IPS DF 6.9 (cell line): Measurements from ENCODE around the gene VGLL2.

Experiments used
- DNase-seq: peaks from one replicate; pipeline ENCODE4 v3.0.0-alpha.2; 2013; ENCODE audit warnings: low read depth, low spot score
- H3K27ac ChIP-seq: one replicate; pipeline ENCODE4 v1.5.1; 2013; ENCODE audit warnings: low read length, control low read depth
- H3K27me3 ChIP-seq: 2 replicates; pipeline ENCODE4 v1.6.1; 2013; ENCODE audit warnings: mild to moderate bottlenecking, low read length; ENCODE audit not compliant: control insufficient read depth, insufficient read depth
- H3K36me3 ChIP-seq: 2 replicates; pipeline ENCODE4 v1.6.1; 2013; ENCODE audit warnings: low read length; ENCODE audit not compliant: control insufficient read depth, insufficient read depth
- H3K4me1 ChIP-seq: 2 replicates; pipeline ENCODE4 v1.6.1; 2013; ENCODE audit warnings: low read length; ENCODE audit not compliant: control insufficient read depth, insufficient read depth
- H3K4me3 ChIP-seq: 2 replicates; pipeline ENCODE4 v1.5.1; 2013; ENCODE audit warnings: mild to moderate bottlenecking, low read length
- H3K9me3 ChIP-seq: 2 replicates; pipeline ENCODE4 v1.6.1; 2013; ENCODE audit warnings: low read length, inconsistent platforms; ENCODE audit not compliant: control insufficient read depth, insufficient read depth
- WGBS: extraction: QIAGEN DNeasy Blood & Tissue Kit; methylation state at CpG from one replicate; pipeline ENCODE4 v1.1.7; 2013; ENCODE audit warnings: mixed read lengths, missing lambda C conversion rate; ENCODE audit not compliant: insufficient read length, insufficient coverage; 5-methylcytosine and 5-hydroxymethylcytosine counted together

The VGLL2 gene

GRCh38 chr6:117288083-117288715, 22.8 kb downstream of the VGLL2 start:
- H3K27me3 ChIP-seq = no peaks in the 10 kb centered on the region
- H3K27ac ChIP-seq = no peak overlapping the region
- H3K4me1 ChIP-seq = no peaks in the 10 kb centered on the region
- H3K36me3 ChIP-seq = no peaks in the 10 kb centered on the region
- DNase-seq = no peak
- WGBS = no CpG with 5 or more reads among the region's 3 CpGs
- H3K4me3 ChIP-seq = no peak overlapping the region
- H3K9me3 ChIP-seq = no peaks in the 10 kb centered on the region

- no peak for DNase-seq
- no peaks in the 10 kb centered on the region for H3K4me1 ChIP-seq
- no CpG with 5 or more reads among the region's 3 CpGs for WGBS
- no peaks in the 10 kb centered on the region for H3K36me3 ChIP-seq
- no peaks in the 10 kb centered on the region for H3K9me3 ChIP-seq
- no peak overlapping the region for H3K27ac ChIP-seq
- no peaks in the 10 kb centered on the region for H3K27me3 ChIP-seq
- no peak overlapping the region for H3K4me3 ChIP-seq
Observed at GRCh38 chr6:117290173-117290846, 25.0 kb downstream of the VGLL2 start.

- Histone ChIP-seq H3K27me3 (no peaks in the 10 kb centered on the region), H3K4me3 (no peak overlapping the region), H3K4me1 (no peaks in the 10 kb centered on the region), H3K9me3 (no peaks in the 10 kb centered on the region), H3K36me3 (no peaks in the 10 kb centered on the region), H3K27ac (no peak overlapping the region)
- no CpG with 5 or more reads among the region's 3 CpGs for WGBS
- DNase-seq = no peak
Observed at GRCh38 chr6:117298941-117299340, 33.6 kb downstream of the VGLL2 start.

GRCh38 chr6:117303323-117303722, 38.0 kb downstream of the VGLL2 start:
- DNase-seq = no peak
- Histone ChIP-seq H3K4me3 (no peak overlapping the region), H3K4me1 (no peaks in the 10 kb centered on the region), H3K27ac (no peak overlapping the region), H3K27me3 (no peaks in the 10 kb centered on the region), H3K36me3 (no peaks in the 10 kb centered on the region), H3K9me3 (no peaks in the 10 kb centered on the region)
- WGBS = no CpG with 5 or more reads among the region's 3 CpGs

- Histone ChIP-seq H3K27me3 (no peaks in the 10 kb centered on the region), H3K4me1 (no peaks in the 10 kb centered on the region), H3K27ac (no peak overlapping the region), H3K36me3 (no peaks in the 10 kb centered on the region), H3K9me3 (no peaks in the 10 kb centered on the region), H3K4me3 (no peak overlapping the region)
- DNase-seq = no peak
- no CpG with 5 or more reads among the region's 2 CpGs for WGBS
Observed at GRCh38 chr6:117304446-117304845, 39.1 kb downstream of the VGLL2 start.

GRCh38 chr6:117306227-117306790, 41.0 kb downstream of the VGLL2 start:
- DNase-seq = no peak
- H3K27ac ChIP-seq = no peak overlapping the region
- WGBS = no CpG with 5 or more reads among the region's 3 CpGs

GRCh38 chr6:117307655-117308054, 42.3 kb downstream of the VGLL2 start:
- Histone ChIP-seq H3K36me3 (no peaks in the 10 kb centered on the region), H3K27me3 (no peaks in the 10 kb centered on the region), H3K4me1 (no peaks in the 10 kb centered on the region), H3K27ac (no peak overlapping the region), H3K4me3 (no peak overlapping the region), H3K9me3 (no peaks in the 10 kb centered on the region)
- WGBS = no CpG with 5 or more reads among the region's 3 CpGs
- no peak for DNase-seq

More at GRCh38 chr6:117306227-117306790, 41.0 kb downstream of the VGLL2 start:
- H3K4me1 ChIP-seq = no peaks in the 10 kb centered on the region
- H3K9me3 ChIP-seq = no peaks in the 10 kb centered on the region
- H3K36me3 ChIP-seq = no peaks in the 10 kb centered on the region
- H3K4me3 ChIP-seq = no peak overlapping the region
- no peaks in the 10 kb centered on the region for H3K27me3 ChIP-seq

- WGBS = no CpG with 5 or more reads among the region's 3 CpGs
Observed at GRCh38 chr6:117309069-117309468, 43.7 kb downstream of the VGLL2 start.

GRCh38 chr6:117309611-117310010, 44.3 kb downstream of the VGLL2 start:
- Histone ChIP-seq H3K4me3 (no peak overlapping the region), H3K36me3 (no peaks in the 10 kb centered on the region), H3K4me1 (no peaks in the 10 kb centered on the region), H3K9me3 (no peaks in the 10 kb centered on the region), H3K27me3 (no peaks in the 10 kb centered on the region), H3K27ac (no peak overlapping the region)
- DNase-seq = no peak

More at GRCh38 chr6:117309069-117309468, 43.7 kb downstream of the VGLL2 start:
- Histone ChIP-seq H3K4me3 (no peak overlapping the region), H3K36me3 (no peaks in the 10 kb centered on the region), H3K27me3 (no peaks in the 10 kb centered on the region), H3K4me1 (no peaks in the 10 kb centered on the region), H3K9me3 (no peaks in the 10 kb centered on the region), H3K27ac (no peak overlapping the region)
- no peak for DNase-seq

- Histone ChIP-seq H3K9me3 (no peaks in the 10 kb centered on the region), H3K4me3 (no peak overlapping the region), H3K27me3 (no peaks in the 10 kb centered on the region), H3K27ac (no peak overlapping the region), H3K36me3 (no peaks in the 10 kb centered on the region), H3K4me1 (no peaks in the 10 kb centered on the region)
- no peak for DNase-seq
- WGBS = no CpG with 5 or more reads among the region's 3 CpGs
Observed at GRCh38 chr6:117311310-117311709, 46.0 kb downstream of the VGLL2 start.
